IPS-NIHi11 (cell line): ENCODE measurements around the gene MICAL3.
"Not testable (repeated sequence)": the region's sequence is repeated elsewhere in the genome, so short reads cannot be mapped to it uniquely, and the experiment has no call there.

ENCODE experiments used
- DNase-seq: peaks from one replicate; pipeline ENCODE4 v3.0.0; 2012; ENCODE audit warnings: mixed read lengths, low spot score

The MICAL3 gene

DNA sequence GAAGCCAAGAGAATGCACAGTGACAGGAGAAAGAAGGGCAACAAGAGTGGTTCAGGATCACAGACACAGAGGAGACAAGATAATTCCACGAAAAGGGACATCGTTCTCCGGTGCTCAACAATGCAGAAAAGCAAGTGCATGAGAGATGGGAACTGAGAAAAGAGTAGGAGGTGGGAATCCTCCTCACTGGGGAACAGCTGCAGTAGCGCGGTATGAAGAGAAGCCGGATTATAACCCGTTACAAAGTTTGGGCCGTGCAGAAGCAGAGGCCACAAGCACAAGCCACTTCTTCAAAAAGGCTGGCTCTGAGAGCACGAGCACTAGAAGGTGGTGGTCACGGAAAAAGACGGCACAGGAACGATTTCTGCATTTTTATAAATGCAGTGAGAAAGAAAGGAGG lies 135.9 kb downstream of the MICAL3 start:
- no peak for DNase-seq

DNA sequence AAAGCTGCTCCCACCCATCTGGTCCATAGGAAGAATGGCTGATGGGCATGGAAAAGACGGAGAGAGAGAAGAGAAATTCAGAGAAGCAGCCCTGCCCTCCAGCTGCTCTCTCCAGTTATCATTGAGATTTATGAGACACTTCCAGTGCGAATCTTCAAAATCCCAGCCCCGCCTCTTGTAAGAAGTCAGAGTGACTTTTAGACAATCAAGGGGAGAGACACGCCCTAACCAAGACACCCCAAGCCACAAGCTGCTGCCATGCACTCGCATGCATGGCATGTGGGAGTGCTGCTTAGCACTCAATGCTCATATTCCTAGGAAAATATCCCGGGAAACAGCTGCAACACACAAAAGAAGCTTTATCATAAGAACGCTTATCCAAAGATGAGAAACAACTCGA lies 139.5 kb downstream of the MICAL3 start:
- no peak for DNase-seq

DNA sequence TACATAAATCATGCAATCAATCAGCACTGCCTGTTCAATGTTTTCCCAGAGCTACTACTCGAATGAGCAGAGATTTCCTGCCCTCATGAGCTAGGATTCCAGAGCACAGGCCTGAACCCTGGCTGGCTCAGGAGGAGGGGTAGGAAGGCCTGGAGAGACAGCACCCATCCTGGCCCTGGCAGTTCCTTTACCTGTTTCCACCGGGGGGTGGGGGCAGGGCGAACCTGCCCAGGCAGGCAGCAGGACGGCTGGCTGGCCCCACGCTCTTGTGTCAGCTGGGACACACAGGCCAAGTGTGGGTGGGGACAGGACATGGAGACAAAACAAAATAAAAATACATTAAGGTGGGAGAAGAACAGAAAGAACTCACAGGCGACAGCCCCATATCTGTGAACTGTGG lies 140.3 kb downstream of the MICAL3 start:
- DNase-seq = no peak

DNA sequence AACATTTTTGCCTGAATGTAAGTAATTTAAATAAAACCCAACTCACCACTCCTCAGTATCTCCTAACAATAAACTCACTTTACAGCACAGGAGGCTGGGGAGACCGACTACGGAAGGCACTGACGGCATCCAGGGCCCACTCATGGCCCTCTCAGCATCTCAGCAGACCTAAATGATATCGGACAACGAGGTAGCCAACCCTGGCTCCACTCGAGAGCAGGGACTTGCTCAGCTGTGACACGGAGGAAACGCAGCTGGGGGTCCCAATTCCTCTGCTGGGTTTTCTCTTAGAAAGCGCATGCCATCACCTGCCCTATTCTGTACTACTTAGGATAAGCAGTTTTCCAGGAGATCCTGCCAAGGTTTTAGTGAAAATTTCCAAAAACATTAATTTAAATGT lies 141.0 kb downstream of the MICAL3 start:
- no peak for DNase-seq

DNA sequence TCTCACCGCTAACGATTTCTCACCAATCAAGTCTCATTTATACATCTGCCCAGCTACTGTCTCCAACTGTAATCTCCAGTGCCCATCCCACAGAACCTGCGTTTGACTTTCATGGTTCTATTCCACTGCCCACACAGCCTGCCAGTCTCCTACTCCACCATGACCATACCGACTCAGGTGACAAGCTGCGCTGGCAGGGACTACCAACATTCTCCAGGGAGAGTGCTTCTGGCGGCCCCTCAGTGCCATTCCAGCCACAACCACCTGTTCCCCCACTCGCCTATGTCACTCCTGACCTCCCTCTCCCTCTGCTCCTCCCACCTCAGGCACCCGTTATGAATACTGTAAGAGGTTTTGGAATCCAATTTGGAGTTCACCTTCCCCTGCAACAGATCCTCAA lies 141.6 kb downstream of the MICAL3 start:
- no peak for DNase-seq

DNA sequence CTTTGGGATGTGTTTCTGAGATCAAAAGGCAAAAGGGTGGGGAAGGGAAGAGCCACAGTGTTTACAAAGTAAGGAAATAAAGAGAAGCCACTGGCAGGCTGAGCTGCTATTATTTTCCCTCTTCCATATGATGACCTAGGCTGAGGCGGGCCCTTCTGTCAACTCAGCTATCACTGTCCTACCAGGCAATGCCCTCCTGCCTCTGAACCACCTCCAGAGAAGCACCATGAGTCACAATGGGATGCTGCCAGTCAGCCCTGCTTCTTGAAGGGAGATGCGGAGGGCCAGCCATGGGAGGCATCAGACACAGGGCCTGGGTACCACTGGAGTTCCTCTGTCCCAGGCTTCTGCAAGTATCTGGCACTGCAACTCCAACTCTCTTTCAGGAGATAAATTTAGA lies 142.2 kb downstream of the MICAL3 start:
- no peak for DNase-seq

DNA sequence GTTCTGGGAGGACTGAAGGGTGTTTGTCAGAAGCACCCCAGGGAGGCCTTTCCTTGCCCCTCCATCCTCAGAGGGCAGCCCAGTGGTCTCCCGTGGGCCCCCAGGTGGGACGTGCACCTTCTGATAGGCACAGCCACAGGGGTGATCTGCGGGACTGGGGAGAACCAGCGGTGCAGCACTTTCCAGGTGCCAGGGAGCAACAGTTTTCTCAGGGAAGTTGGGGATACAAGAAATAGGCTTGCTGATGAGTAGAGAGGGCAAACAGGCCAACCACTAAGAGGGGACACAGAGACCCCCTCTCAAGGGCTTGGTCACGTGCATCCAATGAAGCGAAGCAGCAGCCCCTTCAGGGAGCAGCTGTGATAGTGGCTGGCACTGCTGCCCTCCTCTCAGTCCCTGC lies 143.0 kb downstream of the MICAL3 start:
- DNase-seq = no peak

DNA sequence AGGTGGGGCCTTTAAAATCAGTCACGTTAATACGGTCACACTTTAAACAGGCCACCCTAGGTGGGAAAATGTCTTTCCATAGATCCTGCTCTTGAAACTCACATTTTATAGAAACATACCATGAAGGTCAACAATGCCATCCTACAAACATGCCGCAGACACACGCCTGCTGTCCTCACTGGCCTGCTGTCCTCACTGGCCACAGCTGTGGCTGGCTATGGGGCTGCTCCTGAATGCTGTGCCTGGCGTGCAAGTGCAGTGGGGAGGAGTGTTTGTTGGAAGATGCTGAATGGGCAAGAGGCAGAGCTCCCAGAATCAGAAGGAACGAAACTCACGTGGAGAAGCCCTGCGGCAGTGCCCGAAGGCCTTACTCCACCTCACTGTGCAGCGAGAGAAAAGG lies 143.9 kb downstream of the MICAL3 start:
- no peak for DNase-seq

DNA sequence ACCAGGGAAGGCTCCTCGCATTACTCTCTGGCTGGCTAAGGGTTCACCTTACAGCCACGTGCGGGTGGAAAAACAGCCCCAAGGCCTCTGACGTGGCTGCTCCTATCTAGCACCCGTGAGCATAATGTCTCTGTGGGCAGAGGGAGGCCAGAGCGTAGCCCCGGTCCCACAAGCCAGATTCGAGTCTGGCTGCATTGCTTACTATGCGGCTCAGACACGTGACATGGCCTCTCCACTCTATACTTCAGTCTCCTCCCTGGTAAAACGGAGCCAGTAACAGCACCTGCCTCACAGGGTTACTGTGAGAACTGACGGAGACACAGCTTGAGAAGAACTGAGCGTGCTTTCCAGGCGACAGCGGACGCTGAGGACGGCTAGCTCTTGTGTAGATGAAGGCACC lies 144.3 kb downstream of the MICAL3 start:
- no peak for DNase-seq

DNA sequence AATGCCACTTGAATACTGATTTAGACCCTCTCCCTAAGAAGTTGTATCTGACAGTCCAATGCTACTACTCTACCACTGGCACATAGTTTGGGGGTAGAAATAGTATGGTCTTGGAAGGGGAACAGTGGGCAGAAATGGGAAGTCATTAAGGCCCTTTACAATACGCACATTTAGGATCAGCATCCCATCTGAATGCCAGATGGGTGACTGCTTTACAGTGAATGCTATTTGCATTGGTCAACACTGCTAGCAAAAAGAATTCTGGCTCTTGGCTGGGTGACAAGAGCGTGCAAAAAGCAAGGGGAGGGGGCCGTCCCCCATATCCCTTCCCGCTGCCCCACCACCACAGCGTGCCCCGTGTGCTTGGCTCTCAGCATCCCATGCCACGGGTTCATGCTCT lies 145.4 kb downstream of the MICAL3 start:
- DNase-seq = no peak

DNA sequence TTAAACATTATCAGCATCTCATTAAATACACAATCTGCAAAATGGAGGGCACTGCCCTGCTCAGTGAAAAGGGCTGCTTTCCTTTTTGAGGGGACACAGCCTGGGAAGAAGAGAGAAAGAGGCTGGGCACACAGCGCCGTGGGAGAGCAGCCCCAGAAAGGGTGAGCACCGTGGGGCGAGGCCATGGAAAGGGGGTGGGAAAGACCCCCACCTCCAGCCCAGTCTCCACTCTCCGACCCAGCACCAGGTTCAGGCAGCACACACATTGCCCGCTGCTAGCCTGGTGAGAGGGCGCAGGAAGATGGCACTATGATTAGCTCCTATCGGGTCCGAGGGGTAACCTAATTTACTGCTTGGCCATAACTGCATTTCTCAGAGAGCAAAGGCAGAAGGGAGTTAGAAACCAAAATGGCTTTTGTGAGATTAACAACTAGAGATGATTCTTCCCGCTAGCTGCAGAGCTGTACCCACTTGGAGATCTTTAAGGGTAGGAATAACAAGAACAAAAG lies 146.1 kb downstream of the MICAL3 start:
- DNase-seq = no peak

DNA sequence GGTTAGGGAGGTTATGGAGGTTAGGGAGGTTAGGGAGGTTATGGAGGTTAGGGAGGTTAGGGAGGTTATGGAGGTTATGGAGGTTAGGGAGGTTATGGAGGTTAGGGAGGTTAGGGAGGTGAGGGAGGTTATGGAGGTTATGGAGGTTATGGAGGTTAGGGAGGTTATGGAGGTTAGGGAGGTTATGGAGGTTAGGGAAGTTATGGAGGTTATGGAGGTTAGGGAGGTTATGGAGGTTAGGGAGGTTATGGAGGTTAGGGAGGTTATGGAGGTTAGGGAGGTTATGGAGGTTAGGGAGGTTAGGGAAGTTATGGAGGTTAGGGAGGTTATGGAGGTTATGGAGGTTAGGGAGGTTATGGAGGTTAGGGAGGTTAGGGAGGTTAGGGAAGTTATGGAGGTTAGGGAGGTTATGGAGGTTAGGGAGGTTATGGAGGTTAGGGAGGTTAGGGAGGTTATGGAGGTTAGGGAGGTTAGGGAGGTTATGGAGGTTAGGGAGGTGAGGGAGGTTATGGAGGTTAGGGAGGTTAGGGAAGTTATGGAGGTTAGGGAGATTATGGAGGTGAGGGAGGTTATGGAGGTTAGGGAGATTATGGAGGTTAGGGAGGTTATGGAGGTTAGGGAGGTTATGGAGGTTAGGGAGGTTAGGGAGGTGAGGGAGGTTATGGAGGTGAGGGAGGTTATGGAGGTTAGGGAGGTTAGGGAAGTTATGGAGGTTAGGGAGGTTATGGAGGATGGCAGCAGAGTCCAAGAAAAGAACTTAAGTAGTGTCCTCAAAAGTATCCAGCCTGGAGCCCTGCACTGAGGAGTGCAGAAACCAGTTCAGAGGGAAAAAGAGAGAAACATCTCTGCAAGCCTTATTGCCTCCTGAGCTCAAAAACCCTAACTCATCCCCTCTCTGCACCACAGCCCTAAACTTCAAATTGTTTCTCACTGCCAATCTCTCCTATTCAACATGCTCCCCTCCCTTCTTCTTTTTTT lies 147.2 kb downstream of the MICAL3 start:
- DNase-seq = not testable (repeated sequence)

DNA sequence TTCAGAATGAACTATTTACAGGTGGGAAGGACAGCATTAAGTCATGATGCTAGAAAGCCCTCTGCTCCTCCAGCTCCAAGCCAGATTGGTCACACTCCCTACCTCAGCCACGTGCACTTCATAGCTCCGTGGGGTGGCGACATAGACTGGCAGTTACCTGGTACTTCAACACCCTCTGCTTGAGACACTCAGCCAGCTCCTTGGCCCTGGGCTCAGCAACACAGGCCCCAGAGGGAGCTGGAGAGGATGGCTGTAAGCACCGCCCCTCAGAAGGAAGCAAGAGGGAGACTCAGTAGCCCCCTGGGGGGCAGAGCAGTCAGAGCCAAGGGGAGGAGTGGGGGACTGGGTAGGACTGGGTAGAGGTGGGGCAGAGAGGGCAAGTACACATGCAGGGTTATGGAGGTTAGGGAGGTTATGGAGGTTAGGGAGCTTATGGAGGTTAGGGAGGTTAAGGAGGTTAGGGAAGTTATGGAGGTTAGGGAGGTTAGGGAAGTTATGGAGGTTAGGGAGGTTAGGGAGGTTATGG lies 148.0 kb downstream of the MICAL3 start:
- DNase-seq = no peak

DNA sequence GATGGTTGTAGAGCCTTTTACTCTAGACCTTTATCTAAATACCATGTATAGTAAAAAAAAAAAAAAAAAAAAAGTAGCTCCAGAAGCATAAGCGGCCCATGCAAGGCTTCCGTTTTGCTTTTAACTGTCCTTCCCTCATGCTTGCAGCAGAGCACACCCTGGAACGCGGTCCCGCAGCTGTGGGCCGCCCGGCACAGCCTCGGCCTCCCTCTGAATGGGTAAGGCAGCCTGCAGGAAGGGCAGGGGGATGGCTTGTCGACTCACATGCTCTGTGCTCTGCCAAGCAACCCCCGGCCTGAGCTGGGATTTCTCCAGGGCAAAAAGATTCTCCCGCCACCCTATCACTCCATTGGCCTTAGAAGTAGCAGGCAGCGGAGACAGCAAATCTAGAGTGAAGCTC lies 148.7 kb downstream of the MICAL3 start:
- no peak for DNase-seq

DNA sequence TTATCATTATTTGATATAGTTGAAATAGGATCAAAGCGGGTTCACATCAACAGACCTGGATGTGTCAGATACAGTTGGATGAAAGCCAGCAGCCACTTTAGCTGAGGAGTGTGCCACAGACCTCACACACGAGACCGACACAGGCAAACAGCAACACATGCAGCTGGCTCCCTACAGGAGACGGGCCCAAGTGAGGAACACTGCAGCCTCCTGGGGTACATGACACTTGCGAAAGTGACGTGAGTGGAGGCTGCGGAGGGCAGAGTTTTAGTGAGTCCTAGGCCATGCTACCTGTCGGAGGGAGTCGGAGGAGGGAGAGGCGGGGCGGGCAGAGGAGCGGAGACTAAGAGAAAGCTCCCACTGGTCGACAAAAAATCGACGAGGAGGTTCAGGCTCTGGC lies 149.2 kb downstream of the MICAL3 start:
- DNase-seq = no peak

DNA sequence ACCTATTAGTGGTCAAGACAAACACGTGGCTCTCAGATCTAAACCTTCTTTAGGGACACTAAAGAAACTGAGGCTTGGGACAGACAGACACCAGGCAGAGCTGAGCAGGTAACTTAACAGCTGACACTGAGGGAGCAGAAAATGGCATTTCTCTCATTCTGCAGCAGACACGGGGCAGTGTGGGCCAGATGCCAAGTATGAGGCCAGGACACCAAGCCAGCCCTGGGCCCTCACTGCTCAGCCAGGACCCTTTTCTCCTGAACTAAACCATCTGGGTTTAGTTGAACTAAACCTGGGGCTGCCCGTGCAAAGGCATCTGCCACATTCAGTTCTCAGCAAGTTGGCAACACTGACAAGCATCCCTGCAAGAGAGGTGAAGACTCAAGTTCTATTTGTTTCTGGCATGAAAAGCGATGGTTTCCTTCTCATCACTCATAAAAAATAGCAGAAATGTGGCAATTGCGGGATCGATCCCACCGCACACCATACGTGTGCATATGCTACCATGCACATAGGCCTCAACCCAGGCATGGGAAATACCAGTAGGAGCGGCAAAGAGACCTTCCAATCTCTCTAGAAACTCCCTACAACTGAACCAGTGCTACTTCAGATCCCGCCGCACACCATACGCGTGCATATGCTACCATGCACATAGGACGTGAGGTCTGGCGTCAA lies 150.0 kb downstream of the MICAL3 start:
- DNase-seq = no peak

DNA sequence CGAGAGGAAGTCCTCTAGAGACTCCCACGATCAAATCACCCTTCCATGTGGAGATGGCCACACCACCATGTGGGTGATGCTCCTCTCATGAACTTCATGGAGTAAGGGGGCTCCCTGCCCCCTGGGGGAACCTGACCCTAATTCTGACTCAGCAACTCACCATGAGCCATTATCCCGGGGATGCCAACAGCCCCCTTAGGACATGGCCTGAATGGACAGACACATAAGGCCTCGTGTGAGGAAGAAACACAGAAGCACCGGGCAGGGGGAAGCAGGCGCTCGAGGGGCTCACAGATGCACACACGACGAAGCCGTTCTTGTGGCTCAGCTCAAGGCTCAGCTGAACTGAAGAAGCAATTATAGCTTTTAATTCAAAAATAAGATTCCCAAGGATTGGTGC lies 150.6 kb downstream of the MICAL3 start:
- no peak for DNase-seq

DNA sequence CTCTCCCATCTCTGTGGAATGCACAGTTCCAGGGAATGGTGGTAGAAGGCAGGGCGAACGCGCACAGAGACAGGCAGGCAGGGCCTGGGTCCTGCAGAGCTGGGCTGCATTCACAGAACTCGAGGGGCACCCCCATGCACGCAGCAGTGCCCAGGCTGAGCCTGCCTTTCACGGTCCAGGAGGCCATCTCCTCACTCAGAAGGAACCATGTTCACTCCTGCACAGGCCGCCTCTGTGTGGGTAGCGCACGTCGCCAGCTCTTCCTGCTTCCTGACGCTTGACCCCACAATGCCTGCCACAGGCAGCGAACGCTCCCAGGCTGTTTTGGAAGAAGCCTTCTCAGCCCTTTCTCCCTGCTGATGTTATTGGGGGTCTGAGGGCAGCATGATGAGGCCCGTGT lies 151.2 kb downstream of the MICAL3 start:
- no peak for DNase-seq

DNA sequence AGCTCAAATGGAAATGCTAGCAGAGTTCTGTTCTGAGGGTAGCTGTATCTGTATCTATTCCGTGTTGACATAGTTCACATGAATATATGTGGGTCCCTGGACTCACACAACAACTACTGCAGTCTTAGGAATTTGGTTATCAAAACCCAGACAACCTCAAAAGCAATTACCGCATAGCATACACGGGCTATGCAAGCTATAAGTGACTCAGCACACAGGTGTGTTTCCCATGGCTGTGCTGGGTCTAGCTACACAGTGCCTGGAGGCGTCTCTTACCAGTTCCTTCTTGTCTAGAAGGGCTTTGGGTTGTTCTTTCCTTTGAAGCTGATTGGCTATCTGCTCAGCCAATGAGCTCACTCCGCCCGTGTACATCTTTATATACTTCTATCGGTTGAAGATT lies 151.9 kb downstream of the MICAL3 start:
- no peak for DNase-seq

DNA sequence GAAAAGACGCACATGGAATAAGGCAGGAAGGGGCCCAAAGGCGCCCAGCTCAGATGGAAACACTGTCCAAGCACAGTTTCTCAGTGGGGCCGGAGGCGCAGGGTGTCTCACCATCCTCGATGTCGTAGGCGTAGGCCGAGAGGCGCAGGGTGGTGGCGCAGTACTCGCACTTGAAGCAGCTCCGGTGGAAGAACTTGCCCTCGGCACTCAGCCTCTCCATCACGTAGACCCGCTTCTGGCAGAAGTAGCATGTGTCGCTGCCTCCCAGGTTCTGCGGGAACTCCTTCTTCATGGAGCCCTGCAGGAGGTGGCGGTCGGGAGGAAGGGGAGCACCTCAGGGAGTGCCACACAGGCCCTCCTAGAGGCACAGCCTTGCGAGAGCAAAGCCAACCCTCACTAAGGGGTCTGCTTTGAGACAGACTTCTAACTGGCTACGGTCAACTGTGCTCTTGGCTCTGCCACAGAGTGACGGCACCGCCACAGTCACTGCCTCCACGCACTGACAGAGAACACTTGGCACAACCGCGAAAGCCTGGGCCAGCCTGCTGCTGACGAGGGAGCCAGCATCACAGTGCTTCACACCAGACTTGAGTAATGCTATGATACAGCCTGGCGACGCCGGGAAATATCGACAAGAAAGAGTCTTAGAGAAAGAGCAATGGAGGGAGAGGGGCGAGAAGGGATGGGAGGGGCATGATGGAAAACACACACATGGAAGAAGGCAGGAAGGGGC lies 152.5 kb downstream of the MICAL3 start:
- no peak for DNase-seq

DNA sequence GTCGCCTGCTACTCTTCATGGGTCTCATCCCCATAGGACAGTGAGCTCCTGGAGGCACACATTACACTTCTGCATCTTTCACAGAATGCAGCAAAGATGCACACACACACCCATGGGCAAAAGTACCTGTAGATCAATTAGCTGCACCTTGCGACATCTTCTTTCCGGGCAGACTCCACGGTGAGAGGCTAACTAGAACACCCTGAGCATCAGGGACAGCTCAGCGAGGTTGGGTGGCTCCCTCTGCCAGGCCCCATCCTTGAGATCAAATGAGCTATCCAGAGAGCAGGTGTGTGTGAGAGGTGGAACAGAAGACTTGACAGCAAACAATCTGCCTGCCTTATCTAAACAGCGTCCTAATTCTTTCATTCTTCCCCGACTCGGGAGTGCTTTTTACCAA lies 154.0 kb downstream of the MICAL3 start:
- DNase-seq = no peak
